A549 (cell line): ENCODE data around the gene OTOP1.

Experiments used
- CBX8 ChIP-seq: fragments of 200-600 bp; sonication (generic); IDR thresholded peaks from 2 replicates; pipeline ENCODE4 v1.6.1; 2016
- CTCF ChIP-seq: fragments of >200 bp; sonication (Bioruptor Twin); formaldehyde crosslinking; IDR thresholded peaks from 3 replicates; pipeline ENCODE4 v1.5.1; 2016
- ESRRA ChIP-seq: fragments of 150-350 bp; IDR thresholded peaks from 2 replicates; pipeline ENCODE4 v1.6.1; 2014; ENCODE audit warnings: mild to moderate bottlenecking, low read length, borderline replicate concordance
- FOSB ChIP-seq: fragments of 250-450 bp; sonication (Bioruptor Pico); IDR thresholded peaks from 2 replicates; pipeline ENCODE4 v1.5.0; 2020; ENCODE audit warnings: mild to moderate bottlenecking, moderate library complexity
- MAZ ChIP-seq: fragments of 150-350 bp; IDR thresholded peaks from 2 replicates; pipeline ENCODE4 v1.6.1; 2014; ENCODE audit warnings: antibody characterized with exemption, low read depth, low read length, borderline replicate concordance
- NR3C1 ChIP-seq: fragments of >200 bp; sonication (Bioruptor Twin); formaldehyde crosslinking; IDR thresholded peaks from 3 replicates; pipeline ENCODE4 v1.6.1; 2017
- POLR2A ChIP-seq: IDR thresholded peaks from 2 replicates; pipeline ENCODE4 v1.6.1; 2012; ENCODE audit warnings: mild to moderate bottlenecking, low read length
- POLR2AphosphoS2 ChIP-seq: conservative IDR thresholded peaks from 2 replicates; pipeline ENCODE4 v1.6.1; 2012; ENCODE audit warnings: low read length, improper control_type of control experiment, inconsistent platforms
- REST ChIP-seq: fragments of 200-600 bp; sonication (generic); IDR thresholded peaks from 2 replicates; pipeline ENCODE4 v1.6.1; 2016; ENCODE audit warnings: antibody characterized with exemption, mild to moderate bottlenecking, moderate library complexity
- RFX5 ChIP-seq: fragments of 450-650 bp; IDR thresholded peaks from 2 replicates; pipeline ENCODE4 v1.7.1; 2014; ENCODE audit warnings: antibody characterized with exemption, mild to moderate bottlenecking, moderate library complexity
- SMC3 ChIP-seq: fragments of >200 bp; sonication (Bioruptor Twin); formaldehyde crosslinking; IDR thresholded peaks from 3 replicates; pipeline ENCODE4 v1.6.1; 2018; ENCODE audit warnings: inconsistent platforms
- TP53 ChIP-seq: fragments of 250-450 bp; sonication (Bioruptor Pico); IDR thresholded peaks from 2 replicates; pipeline ENCODE4 v1.5.0; 2021; ENCODE audit warnings: mild to moderate bottlenecking, moderate library complexity

GRCh38 chr4:4170596-4171150 lies 56.1 kb downstream of the OTOP1 start:
- TF ChIP-seq POLR2A, result no peak
- TF ChIP-seq FOSB (CRISPR knock-in tag), result no peak
- no peak for TF ChIP-seq SMC3
- TF ChIP-seq TP53 (CRISPR knock-in tag), result no peak
- no peak for TF ChIP-seq ESRRA
- no peak for TF ChIP-seq REST
- TF ChIP-seq MAZ, result no peak
- TF ChIP-seq CTCF, result no peak
- no peak for TF ChIP-seq NR3C1
- no peak for TF ChIP-seq POLR2AphosphoS2
- TF ChIP-seq RFX5, result no peak
- TF ChIP-seq CBX8, result no peak
